Activated naive CD8-positive, alpha-beta T cell treated with anti-CD3 and anti-CD28 coated beads for 36 hours (primary cell): Measurements from ENCODE around the gene ALDH16A1. TPM values are rescaled to one million over a fixed set of nuclear protein-coding genes. Genes with fewer than 3 reads are reported as not detected.
A peak's percentile ranks its signal among the peaks of the same experiment; 100 is the strongest.
"Not testable (repeated sequence)": the region's sequence is repeated elsewhere in the genome, so short reads cannot be mapped to it uniquely, and the experiment has no call there.

Source experiments
- DNase-seq: peaks from one replicate; pipeline ENCODE4 v3.0.0; 2021
- H3K27ac Mint-ChIP-seq: one replicate; pipeline ENCODE4 v1.8.0; 2022; ENCODE audit warnings: mild to moderate bottlenecking, moderate library complexity, mixed read lengths
- H3K27me3 Mint-ChIP-seq: one replicate; pipeline ENCODE4 v1.8.0; 2022; ENCODE audit warnings: mild to moderate bottlenecking, mixed read lengths
- H3K36me3 Mint-ChIP-seq: one replicate; pipeline ENCODE4 v1.8.0; 2021; ENCODE audit warnings: mild to moderate bottlenecking, mixed read lengths
- H3K4me1 Mint-ChIP-seq: one replicate; pipeline ENCODE4 v1.8.0; 2021; ENCODE audit warnings: mixed read lengths
- H3K4me3 Mint-ChIP-seq: one replicate; pipeline ENCODE4 v1.8.0; 2022; ENCODE audit warnings: mild to moderate bottlenecking, moderate library complexity, mixed read lengths
- H3K9me3 Mint-ChIP-seq: one replicate; pipeline ENCODE4 v1.8.0; 2022; ENCODE audit warnings: mixed read lengths
- total RNA-seq, 2 experiments: library from RNA; stranded (reverse); gene quantifications; one replicate each; pipeline ENCODE4 v1.2.3, GENCODE V29; 2021

The ALDH16A1 gene
- total RNA-seq, 2 experiments from 2014 or later: 34.4 to 42.0 TPM

DNA sequence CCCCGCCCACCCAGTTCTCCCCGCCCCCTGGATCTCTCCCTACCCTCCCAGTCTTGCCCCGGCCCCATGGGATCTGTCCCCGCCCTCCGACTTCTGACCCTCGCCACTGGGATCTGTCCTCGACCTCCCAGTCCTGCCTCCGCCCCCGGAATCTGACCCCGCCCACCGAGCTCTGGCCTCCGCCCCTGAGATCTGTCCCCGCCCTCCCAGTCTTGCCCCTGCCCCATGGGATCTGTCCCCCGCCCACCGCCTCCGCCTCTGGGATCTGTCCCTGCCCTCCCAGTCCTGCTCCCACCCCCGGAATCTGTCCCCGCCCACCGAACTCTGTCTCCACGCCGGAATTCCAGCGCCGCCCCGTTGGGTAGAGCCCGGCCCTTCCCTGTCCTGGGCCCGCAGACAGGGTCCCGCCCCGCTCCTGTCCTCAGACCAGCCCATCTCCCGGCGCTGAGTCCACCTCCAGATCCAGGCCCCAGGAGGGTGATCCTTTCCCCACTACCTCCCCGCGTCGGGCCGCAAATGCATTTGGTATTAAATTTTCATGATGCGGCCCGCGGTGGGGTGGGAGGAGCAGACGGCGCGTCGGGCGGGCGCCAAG is 10.2 kb upstream of the ALDH16A1 start:
- Mint-ChIP-seq H3K9me3 (no peaks in the 10 kb centered on the region), H3K27me3 (peaks cover 52% of the 10 kb centered on the region), H3K4me3 (peak overlapping the region; percentile 79), H3K36me3 (peaks cover 5% of the 10 kb centered on the region), H3K27ac (no peak overlapping the region), H3K4me1 (peaks cover 22% of the 10 kb centered on the region)
- DNase-seq: peak; percentile 59

- no peaks in the 10 kb centered on the region for H3K9me3 Mint-ChIP-seq
- peaks cover 46% of the 10 kb centered on the region for H3K27me3 Mint-ChIP-seq
- peaks cover 27% of the 10 kb centered on the region for H3K4me1 Mint-ChIP-seq
- H3K27ac Mint-ChIP-seq: peak overlapping the region; percentile 86
- H3K4me3 Mint-ChIP-seq: peak overlapping the region; percentile 79
- DNase-seq: peak; percentile 95
- H3K36me3 Mint-ChIP-seq: peaks cover 9% of the 10 kb centered on the region
Observed at GRCh38 chr19:49443366-49444099, 9.5 kb upstream of the ALDH16A1 start.

- H3K27me3 Mint-ChIP-seq: peaks cover 39% of the 10 kb centered on the region
- peaks cover 29% of the 10 kb centered on the region for H3K4me1 Mint-ChIP-seq
- H3K9me3 Mint-ChIP-seq, DNase-seq, H3K27ac Mint-ChIP-seq: not testable (repeated sequence)
- peak overlapping the region; percentile 79 for H3K4me3 Mint-ChIP-seq
- peaks cover 12% of the 10 kb centered on the region for H3K36me3 Mint-ChIP-seq
Observed at GRCh38 chr19:49444100-49444700, 8.8 kb upstream of the ALDH16A1 start.

DNA sequence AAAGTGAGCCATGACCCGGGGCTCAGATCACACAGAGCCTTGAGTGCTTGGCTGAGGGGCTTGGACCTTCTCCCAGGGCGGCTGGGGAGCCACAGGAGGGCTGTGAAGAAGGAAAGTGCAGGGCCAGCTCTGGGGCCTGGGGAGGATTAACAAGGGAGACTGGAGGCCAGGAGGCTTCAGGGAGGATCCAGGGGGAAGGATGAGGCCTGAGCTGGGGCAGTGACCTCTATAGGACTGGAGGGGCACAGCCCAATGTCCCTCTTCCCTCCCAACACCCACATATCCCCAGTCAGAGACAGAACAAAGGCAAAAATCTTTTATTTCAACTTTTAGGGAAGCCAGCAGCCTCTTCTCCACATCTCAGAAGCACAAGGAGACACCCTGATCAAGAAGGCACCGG is 7.0 kb upstream of the ALDH16A1 start:
- Mint-ChIP-seq H3K27me3 (peaks cover 21% of the 10 kb centered on the region), H3K4me1 (peaks cover 37% of the 10 kb centered on the region), H3K9me3 (no peaks in the 10 kb centered on the region), H3K4me3 (no peak overlapping the region), H3K36me3 (peaks cover 21% of the 10 kb centered on the region), H3K27ac (peak overlapping the region; percentile 69)
- no peak for DNase-seq

DNA sequence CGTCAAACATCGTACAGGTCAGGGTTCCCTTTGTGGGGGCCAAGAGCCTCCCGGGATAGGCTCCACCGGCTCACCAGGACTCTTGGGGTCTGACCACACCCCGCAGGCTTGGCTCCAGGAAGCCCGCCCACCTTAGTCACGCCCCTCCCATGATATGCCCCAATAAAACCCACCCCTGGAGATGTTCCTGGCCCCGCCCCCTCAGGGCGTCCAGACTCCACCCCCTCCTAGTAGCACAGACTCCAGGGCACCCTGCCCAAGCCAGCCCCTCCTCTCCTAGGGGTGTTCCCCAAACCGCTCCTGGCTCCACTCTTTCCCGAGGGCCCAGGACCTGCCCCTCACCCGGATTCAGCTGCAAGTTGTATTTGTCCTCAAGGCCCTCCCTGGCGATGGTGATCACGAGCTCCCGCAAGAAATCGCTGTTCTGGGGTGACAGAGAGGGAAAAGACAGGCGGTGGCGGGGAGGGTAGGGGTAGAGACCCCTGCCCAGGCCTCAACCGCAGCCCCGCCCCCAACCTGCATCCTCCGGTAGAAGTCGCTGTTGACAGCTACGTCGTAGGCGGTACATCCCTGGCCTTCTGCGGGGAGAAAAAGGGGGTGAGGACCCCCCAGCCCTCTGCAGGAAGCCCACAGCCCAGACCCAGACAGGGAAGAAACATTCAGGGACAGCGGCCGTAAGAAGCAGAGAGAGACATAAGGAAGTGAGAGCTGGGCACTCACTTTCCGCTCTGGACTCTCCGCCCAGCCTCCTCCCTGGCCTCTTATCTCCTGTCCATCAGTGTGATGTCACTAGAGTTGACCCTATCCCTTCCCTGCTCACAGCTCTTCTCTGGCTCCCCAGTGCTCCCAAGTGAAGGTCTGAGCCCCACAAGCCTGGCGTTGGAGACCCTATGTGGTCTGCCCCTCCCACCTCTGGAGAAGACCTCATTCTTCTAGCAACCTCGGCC is 5.3 kb upstream of the ALDH16A1 start:
- peaks cover 26% of the 10 kb centered on the region for H3K36me3 Mint-ChIP-seq
- peaks cover 5% of the 10 kb centered on the region for H3K27me3 Mint-ChIP-seq
- no peaks in the 10 kb centered on the region for H3K9me3 Mint-ChIP-seq
- H3K27ac Mint-ChIP-seq: peak overlapping the region; percentile 54
- peak; percentile 60 for DNase-seq
- H3K4me3 Mint-ChIP-seq: no peak overlapping the region
- peaks cover 37% of the 10 kb centered on the region for H3K4me1 Mint-ChIP-seq

DNA sequence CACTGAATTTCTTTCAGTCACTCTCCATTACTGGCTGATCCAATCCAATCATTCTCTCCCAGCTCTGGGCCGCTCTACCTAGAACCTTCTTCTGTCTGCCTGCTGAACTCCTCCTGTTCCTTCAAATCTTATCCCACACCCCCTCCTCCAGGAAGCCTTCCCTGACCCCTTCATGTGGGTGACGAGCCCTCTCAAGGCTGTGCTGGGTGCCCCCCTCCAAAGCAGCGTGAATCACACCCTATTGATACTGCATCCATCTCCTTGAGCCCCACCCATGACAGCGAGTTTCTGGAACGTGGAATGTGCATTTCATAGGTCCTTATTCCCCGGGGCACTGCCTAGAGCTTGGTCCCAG is 4.6 kb upstream of the ALDH16A1 start:
- Mint-ChIP-seq H3K9me3 (no peaks in the 10 kb centered on the region), H3K4me3 (peak overlapping the region; percentile 30), H3K27ac (peak overlapping the region; percentile 54), H3K36me3 (peaks cover 26% of the 10 kb centered on the region), H3K4me1 (peaks cover 38% of the 10 kb centered on the region), H3K27me3 (no peaks in the 10 kb centered on the region)
- no peak for DNase-seq

- peak overlapping the region; percentile 99 for H3K4me3 Mint-ChIP-seq
- peaks cover 30% of the 10 kb centered on the region for H3K36me3 Mint-ChIP-seq
- H3K27ac Mint-ChIP-seq: peak overlapping the region; percentile 100
- H3K4me1 Mint-ChIP-seq: peaks cover 37% of the 10 kb centered on the region
- DNase-seq: no peak
- no peaks in the 10 kb centered on the region for H3K27me3 Mint-ChIP-seq
- H3K9me3 Mint-ChIP-seq: no peaks in the 10 kb centered on the region
Observed at GRCh38 chr19:49450405-49450804, 2.6 kb upstream of the ALDH16A1 start.

DNA sequence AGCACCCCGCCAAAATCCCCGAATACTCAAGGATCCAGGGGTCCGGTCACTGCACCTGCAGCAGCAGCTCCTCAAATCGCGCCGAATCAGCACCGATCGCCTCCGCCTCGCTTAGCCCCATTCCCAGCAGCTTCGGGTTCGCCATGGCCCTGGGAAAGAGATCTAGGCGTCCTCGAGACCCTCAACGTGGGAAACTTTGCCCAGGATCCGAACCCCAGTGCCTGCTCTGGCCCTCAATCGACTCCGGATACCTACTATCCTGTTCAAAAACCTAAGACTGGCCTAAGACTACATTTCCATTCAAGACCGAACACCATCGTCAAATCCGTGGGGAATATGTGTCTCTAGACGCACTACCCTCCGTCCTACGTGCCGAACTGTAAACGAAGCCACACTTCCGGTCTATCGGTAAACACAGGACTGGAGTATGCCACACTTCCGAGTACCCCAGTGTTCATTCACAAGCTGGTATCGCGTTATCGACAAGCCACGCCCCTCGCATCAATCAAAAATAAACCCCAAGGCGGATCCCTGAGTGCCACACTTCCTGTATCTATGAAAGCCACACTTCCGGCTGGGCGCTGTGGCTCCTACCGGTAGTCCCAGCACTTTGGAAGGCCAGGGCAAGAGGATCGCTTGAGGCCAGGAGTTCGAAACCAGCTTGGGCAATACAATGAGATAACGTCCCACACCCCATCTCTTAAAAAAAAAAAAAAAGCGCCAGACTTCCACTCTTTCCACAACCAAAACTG is 1.4 kb upstream of the ALDH16A1 start, which contains the start of gene PIH1D1:
Gene PIH1D1 (minus strand): TSS at position 385 of the 752 bp plus-strand sequence. CDS start 240 bp downstream, at position 145.
- Mint-ChIP-seq H3K27ac (peak within 1 kb of the TSS; percentile 100), H3K4me3 (peak within 1 kb of the TSS; percentile 99), H3K36me3 (peaks cover 29% of the 10 kb centered on the region), H3K9me3 (no peaks in the 10 kb centered on the region), H3K27me3 (no peaks in the 10 kb centered on the region), H3K4me1 (peaks cover 41% of the 10 kb centered on the region)
- peak; percentile 93 for DNase-seq

- Mint-ChIP-seq H3K27me3 (no peaks in the 10 kb centered on the region), H3K4me1 (peaks cover 34% of the 10 kb centered on the region), H3K27ac (peak overlapping the region; percentile 100), H3K9me3 (no peaks in the 10 kb centered on the region), H3K4me3 (peak overlapping the region; percentile 99), H3K36me3 (peaks cover 22% of the 10 kb centered on the region)
- no peak for DNase-seq
Observed at GRCh38 chr19:49453757-49454240, 774 bp downstream of the ALDH16A1 start.

- no peak for DNase-seq
- Mint-ChIP-seq H3K27ac (peak overlapping the region; percentile 28), H3K27me3 (no peaks in the 10 kb centered on the region), H3K4me3 (no peak overlapping the region), H3K9me3 (no peaks in the 10 kb centered on the region), H3K4me1 (peaks cover 22% of the 10 kb centered on the region), H3K36me3 (peaks cover 17% of the 10 kb centered on the region)
Observed at GRCh38 chr19:49455773-49456172, 2.7 kb downstream of the ALDH16A1 start.

- H3K36me3 Mint-ChIP-seq: peaks cover 16% of the 10 kb centered on the region
- H3K27ac Mint-ChIP-seq: peak overlapping the region; percentile 28
- H3K4me3 Mint-ChIP-seq: no peak overlapping the region
- H3K27me3 Mint-ChIP-seq: no peaks in the 10 kb centered on the region
- H3K4me1 Mint-ChIP-seq: peaks cover 22% of the 10 kb centered on the region
- no peak for DNase-seq
- H3K9me3 Mint-ChIP-seq: no peaks in the 10 kb centered on the region
Observed at GRCh38 chr19:49456326-49456725, 3.3 kb downstream of the ALDH16A1 start.

- H3K27me3 Mint-ChIP-seq: no peaks in the 10 kb centered on the region
- H3K4me1 Mint-ChIP-seq: peaks cover 10% of the 10 kb centered on the region
- H3K4me3 Mint-ChIP-seq: no peak overlapping the region
- H3K9me3 Mint-ChIP-seq: no peaks in the 10 kb centered on the region
- DNase-seq: no peak
- no peak overlapping the region for H3K27ac Mint-ChIP-seq
- peaks cover 12% of the 10 kb centered on the region for H3K36me3 Mint-ChIP-seq
Observed at GRCh38 chr19:49458567-49458903, 5.5 kb downstream of the ALDH16A1 start.

GRCh38 chr19:49459388-49459787 is 6.4 kb downstream of the ALDH16A1 start:
- peaks cover 10% of the 10 kb centered on the region for H3K36me3 Mint-ChIP-seq
- no peak overlapping the region for H3K4me3 Mint-ChIP-seq
- no peak for DNase-seq
- H3K9me3 Mint-ChIP-seq: no peaks in the 10 kb centered on the region
- no peak overlapping the region for H3K27ac Mint-ChIP-seq
- peaks cover 6% of the 10 kb centered on the region for H3K4me1 Mint-ChIP-seq
- no peaks in the 10 kb centered on the region for H3K27me3 Mint-ChIP-seq

- DNase-seq: not testable (repeated sequence)
- peaks cover 14% of the 10 kb centered on the region for H3K36me3 Mint-ChIP-seq
Observed at GRCh38 chr19:49461130-49461529, 8.1 kb downstream of the ALDH16A1 start.

More at GRCh38 chr19:49461130-49461529, 8.1 kb downstream of the ALDH16A1 start:
- not testable (repeated sequence) for H3K9me3 Mint-ChIP-seq, H3K27ac Mint-ChIP-seq, H3K27me3 Mint-ChIP-seq, H3K4me3 Mint-ChIP-seq, H3K4me1 Mint-ChIP-seq
